PC-3 (cell line): ENCODE data around the gene KDM5B. TPM values are rescaled to one million over a fixed set of nuclear protein-coding genes. Genes with fewer than 3 reads are reported as not detected.

Source experiments
- ATAC-seq: fragments of 200-7000 bp; cut with Tn5 transposase; 2 replicates; pipeline ENCODE4 v1.9.1; 2020; ENCODE audit warnings: mild to moderate bottlenecking, moderate library complexity
- BruUV-seq: library from RNA; stranded (reverse); fragments of 400-500 nt; replicated peaks from 2 replicates; lab custom pipeline; 2021; lab: Mats Ljungman, UMichigan
- CTCF ChIA-PET: fragments of 300-600 bp; sonication (Branson Sonifier 250); formaldehyde crosslinking; loops from one replicate; lab custom pipeline; 2022; ENCODE audit warnings: antibody characterized with exemption; lab: Charles Lee
- POLR2A ChIA-PET: fragments of 300-600 bp; sonication (Branson Sonifier 250); formaldehyde crosslinking; loops from one replicate; lab custom pipeline; 2022; ENCODE audit warnings: antibody characterized with exemption; ENCODE audit not compliant: unreplicated experiment; lab: Charles Lee
- DNase-seq: peaks from one replicate; pipeline ENCODE4 v3.0.0-alpha.2; 2015
- H2AFZ ChIP-seq: fragments of 300-600 bp; sonication (generic); 2 replicates; pipeline ENCODE4 v1.6.0; 2016; ENCODE audit warnings: antibody characterized with exemption, low read length
- H3F3A ChIP-seq: fragments of 300-600 bp; sonication (generic); one replicate; pipeline ENCODE4 v1.6.0; 2017; ENCODE audit warnings: antibody characterized with exemption, low read length, control low read depth, mild to moderate bottlenecking; ENCODE audit not compliant: unreplicated experiment
- H3K27ac ChIP-seq: fragments of 300-600 bp; sonication (generic); 2 replicates; pipeline ENCODE4 v1.5.1; 2016; ENCODE audit warnings: mild to moderate bottlenecking, low read length
- H3K27me3 ChIP-seq: fragments of 300-600 bp; sonication (generic); 2 replicates; pipeline ENCODE4 v1.6.1; 2016; ENCODE audit warnings: low read length, mixed read lengths
- H3K36me3 ChIP-seq: fragments of 300-600 bp; sonication (generic); 2 replicates; pipeline ENCODE4 v1.6.1; 2016; ENCODE audit warnings: low read depth, mixed run types, low read length, mixed read lengths
- H3K4me1 ChIP-seq: fragments of 300-600 bp; sonication (generic); 2 replicates; pipeline ENCODE4 v1.5.1; 2016; ENCODE audit warnings: low read length; ENCODE audit not compliant: insufficient read depth
- H3K4me2 ChIP-seq: fragments of 300-600 bp; sonication (generic); 2 replicates; pipeline ENCODE4 v1.6.0; 2016; ENCODE audit warnings: low read length
- H3K4me3 ChIP-seq: fragments of 300-600 bp; sonication (generic); 2 replicates; pipeline ENCODE4 v1.5.1; 2016; ENCODE audit warnings: mild to moderate bottlenecking, low read length, mixed read lengths
- H3K79me2 ChIP-seq: fragments of 300-600 bp; sonication (generic); 2 replicates; pipeline ENCODE4 v1.6.1; 2017; ENCODE audit warnings: low read length, mixed read lengths
- H3K9ac ChIP-seq: fragments of 300-600 bp; sonication (generic); 2 replicates; pipeline ENCODE4 v1.6.0; 2016; ENCODE audit warnings: mild to moderate bottlenecking, low read length
- H3K9me2 ChIP-seq: fragments of 300-600 bp; sonication (generic); replicated peaks from 2 replicates; pipeline ENCODE4 v1.6.1; 2016; ENCODE audit warnings: mixed run types, low read length, mixed read lengths
- H3K9me3 ChIP-seq: fragments of 300-600 bp; sonication (generic); 2 replicates; pipeline ENCODE4 v1.6.1; 2016; ENCODE audit warnings: low read length, mixed read lengths
- H4K20me1 ChIP-seq: fragments of 300-600 bp; sonication (generic); 2 replicates; pipeline ENCODE4 v1.6.1; 2016; ENCODE audit warnings: low read length, mixed read lengths
- CTCF ChIP-seq: fragments of 300-600 bp; sonication (generic); conservative IDR thresholded peaks from 2 replicates; pipeline ENCODE4 v1.5.1; 2017; ENCODE audit warnings: antibody characterized with exemption, low read depth, mild to moderate bottlenecking, low read length
- EZH2 ChIP-seq: fragments of 300-600 bp; sonication (generic); IDR thresholded peaks from one replicate; pipeline ENCODE4 v1.6.1; 2017; ENCODE audit warnings: antibody characterized with exemption, mild to moderate bottlenecking, low read length; ENCODE audit not compliant: unreplicated experiment
- EZH2phosphoT487 ChIP-seq: fragments of 300-600 bp; sonication (generic); IDR thresholded peaks from 2 replicates; pipeline ENCODE4 v1.6.1; 2018; ENCODE audit warnings: mild to moderate bottlenecking, antibody characterized with exemption, low read length, borderline replicate concordance
- intact Hi-C: fragments of 100-400 bp; cut with micrococcal nuclease; formaldehyde crosslinking; loops from 2 replicates; pipeline ENCODE4 v1.9.0; 2023
- total RNA-seq: library from RNA; depleted of rRNA; stranded (reverse); fragments of >200 nt; gene quantifications from 2 replicates; pipeline ENCODE4 v1.2.3, GENCODE V29; 2014

The KDM5B gene
- total RNA-seq, 1 experiment from 2014 or later: 41.4 TPM

- H3K9ac ChIP-seq: peak overlapping the region; percentile 73
- no peaks in the 10 kb centered on the region for H4K20me1 ChIP-seq
- no peaks in the 10 kb centered on the region for H3K9me3 ChIP-seq
- H2AFZ ChIP-seq: peak overlapping the region; percentile 98
- no peak for DNase-seq
- ATAC-seq: no peak
- H3K4me1 ChIP-seq: peaks cover 42% of the 10 kb centered on the region
- no peaks in the 10 kb centered on the region for H3K27me3 ChIP-seq
- TF ChIP-seq CTCF: no peak
- TF ChIP-seq EZH2: no peak
- TF ChIP-seq EZH2phosphoT487: no peak
- ChIA-PET POLR2A (interaction anchor here (0.7 kb wide), 2 partner anchors 29 to 60 kb away, joined by 3 to 6 read pairs; no protein-coding TSS in a partner anchor), CTCF (interaction anchor here (0.6 kb wide), 1 partner anchor 465 kb away, joined by 4 read pairs; no protein-coding TSS in a partner anchor)
- H3K4me2 ChIP-seq: peak overlapping the region; percentile 99
- no peaks in the 10 kb centered on the region for H3K9me2 ChIP-seq
- no TSS peak for BruUV-seq
- no peaks in the 10 kb centered on the region for H3F3A ChIP-seq
- peaks cover 29% of the 10 kb centered on the region for H3K79me2 ChIP-seq
- intact Hi-C loops: loop anchor here (1.0 to 2.0 kb wide), 3 partner anchors 43 to 159 kb away; no protein-coding TSS in a partner anchor
- H3K36me3 ChIP-seq: no peaks in the 10 kb centered on the region
- H3K4me3 ChIP-seq: peak overlapping the region; percentile 81
- no peak overlapping the region for H3K27ac ChIP-seq
Observed at GRCh38 chr1:202810193-202810614, 2.0 kb upstream of the KDM5B start.

- ChIA-PET POLR2A (interaction anchor here (0.7 kb wide), 1 partner anchor 28 kb away, joined by 3 read pairs; no protein-coding TSS in a partner anchor), CTCF (no interaction called here)
- DNase-seq: no peak
- Histone ChIP-seq H3K9me3 (no peaks in the 10 kb centered on the region), H3F3A (no peaks in the 10 kb centered on the region), H3K4me1 (peaks cover 42% of the 10 kb centered on the region), H3K4me2 (peak overlapping the region; percentile 99; the same call in 1 of the 2 replicates), H3K27me3 (no peaks in the 10 kb centered on the region), H2AFZ (peak overlapping the region; percentile 98; the same call in 1 of the 2 replicates), H3K36me3 (no peaks in the 10 kb centered on the region), H3K9me2 (no peaks in the 10 kb centered on the region), H3K4me3 (no peak overlapping the region), H3K79me2 (peaks cover 35% of the 10 kb centered on the region), H3K9ac (no peak overlapping the region), H4K20me1 (no peaks in the 10 kb centered on the region), H3K27ac (no peak overlapping the region)
- intact Hi-C loops: loop anchor here (1.0 to 2.0 kb wide), 3 partner anchors 43 to 159 kb away; no protein-coding TSS in a partner anchor
- BruUV-seq: no TSS peak
- no peak for ATAC-seq
- no peak for TF ChIP-seq CTCF
- TF ChIP-seq EZH2phosphoT487: no peak
- TF ChIP-seq EZH2: no peak
Observed at GRCh38 chr1:202809597-202810159, 1.5 kb upstream of the KDM5B start.

- H2AFZ ChIP-seq: peak overlapping the region; percentile 75
- ChIA-PET CTCF (no interaction called here), POLR2A (interaction anchor here (0.6 kb wide), 1 partner anchor 236 kb away, joined by 3 read pairs; no protein-coding TSS in a partner anchor)
- H3K27me3 ChIP-seq: no peaks in the 10 kb centered on the region
- H3K79me2 ChIP-seq: peaks cover 57% of the 10 kb centered on the region
- intact Hi-C loops: loop anchor here (2.0 kb wide), 1 partner anchor 81 kb away; the partner anchor contains the start of gene RABIF
- no TSS peak for BruUV-seq
- no peaks in the 10 kb centered on the region for H3F3A ChIP-seq
- H3K9me3 ChIP-seq: no peaks in the 10 kb centered on the region
- no peaks in the 10 kb centered on the region for H4K20me1 ChIP-seq
- TF ChIP-seq CTCF (no peak), EZH2 (no peak), EZH2phosphoT487 (no peak)
- no peaks in the 10 kb centered on the region for H3K9me2 ChIP-seq
- peak overlapping the region; percentile 94 for H3K4me2 ChIP-seq
- peak overlapping the region; percentile 48 for H3K27ac ChIP-seq
- H3K36me3 ChIP-seq: no peaks in the 10 kb centered on the region
- H3K9ac ChIP-seq: peak overlapping the region; percentile 83
- H3K4me3 ChIP-seq: peak overlapping the region; percentile 91
- peaks cover 51% of the 10 kb centered on the region for H3K4me1 ChIP-seq
- ATAC-seq: peak; percentile 1; the same call in 1 of the 2 replicates
- DNase-seq: no peak
Observed at GRCh38 chr1:202807451-202807925, 733 bp downstream of the KDM5B start.
